HFFc6 (cell line): ENCODE data around the gene AGAP5. TPM values are rescaled to one million over a fixed set of nuclear protein-coding genes. Genes with fewer than 3 reads are reported as not detected.

Source experiments
- DNase-seq: peaks from one replicate; pipeline ENCODE4 v3.0.0-alpha.2; 2018
- H3K27ac Mint-ChIP-seq: 2 replicates; pipeline ENCODE4 v1.8.0; 2020; ENCODE audit warnings: mild to moderate bottlenecking, mixed read lengths
- H3K27me3 Mint-ChIP-seq: 2 replicates; pipeline ENCODE4 v1.8.0; 2021; ENCODE audit warnings: mild to moderate bottlenecking, moderate library complexity, mixed read lengths; ENCODE audit not compliant: insufficient read depth
- H3K36me3 Mint-ChIP-seq: 2 replicates; pipeline ENCODE4 v1.8.0; 2021; ENCODE audit warnings: low read depth, mixed read lengths
- H3K4me1 Mint-ChIP-seq: 2 replicates; pipeline ENCODE4 v1.8.0; 2020; ENCODE audit warnings: low read depth, mixed read lengths
- H3K4me3 Mint-ChIP-seq: 2 replicates; pipeline ENCODE4 v1.8.0; 2020; ENCODE audit warnings: mild to moderate bottlenecking, moderate library complexity, mixed read lengths
- H3K9me3 Mint-ChIP-seq: 2 replicates; pipeline ENCODE4 v1.8.0; 2020; ENCODE audit warnings: mild to moderate bottlenecking, mixed read lengths
- total RNA-seq, 6 experiments: library from RNA; stranded (reverse); fragmentation: NEBNext Ultra II Directional; extraction: Animal tissue kit (Norgen Biotek cat#: 25700); gene quantifications; 2 replicates in 1 of 6; 3 replicates in 5 of 6; pipeline ENCODE4 v1.2.3, GENCODE V29; 2021
- TF ChIP-seq, protein P1 (sequence below): fragments of 200-600 bp; sonication (generic); IDR thresholded peaks from 2 replicates; pipeline ENCODE4 v1.5.0; 2021; ENCODE audit warnings: antibody characterized with exemption, mild to moderate bottlenecking

Gene AGAP5
- total RNA-seq, 6 experiments from 2014 or later: 2.2 to 3.7 (median 2.8) TPM

DNA sequence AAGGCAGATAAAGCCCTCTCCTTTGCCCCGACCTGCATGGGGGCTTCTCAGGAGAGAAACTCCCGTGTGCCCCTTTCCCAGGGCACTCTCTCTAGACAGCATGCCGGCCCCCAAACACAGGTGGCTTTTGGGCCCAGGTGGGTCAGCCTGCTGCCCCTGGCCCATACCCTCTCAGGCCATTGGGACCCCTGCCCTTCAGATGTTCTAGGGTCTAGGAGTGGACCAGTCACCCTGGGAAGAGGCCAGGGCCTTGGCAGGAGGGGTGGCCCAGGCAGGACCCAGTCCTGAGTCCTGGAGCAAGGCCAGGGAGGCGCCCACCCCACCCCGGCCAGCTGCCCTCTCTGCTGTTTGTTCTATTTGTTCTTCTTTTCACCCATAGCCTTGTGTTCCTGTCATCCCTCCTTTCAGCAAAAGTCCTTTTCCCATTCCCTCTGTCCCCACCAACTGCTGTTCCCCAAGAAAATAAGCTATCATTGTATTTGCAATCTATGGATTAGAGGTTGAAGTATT, 36.9 kb upstream of the AGAP5 start:
- Mint-ChIP-seq H3K36me3 (peaks cover under 1% of the 10 kb centered on the region; the same call in 1 of the 2 replicates), H3K4me3 (no peak overlapping the region), H3K9me3 (no peaks in the 10 kb centered on the region), H3K4me1 (no peaks in the 10 kb centered on the region), H3K27ac (no peak overlapping the region), H3K27me3 (peaks cover 2% of the 10 kb centered on the region)
- TF ChIP-seq, protein P1, sequence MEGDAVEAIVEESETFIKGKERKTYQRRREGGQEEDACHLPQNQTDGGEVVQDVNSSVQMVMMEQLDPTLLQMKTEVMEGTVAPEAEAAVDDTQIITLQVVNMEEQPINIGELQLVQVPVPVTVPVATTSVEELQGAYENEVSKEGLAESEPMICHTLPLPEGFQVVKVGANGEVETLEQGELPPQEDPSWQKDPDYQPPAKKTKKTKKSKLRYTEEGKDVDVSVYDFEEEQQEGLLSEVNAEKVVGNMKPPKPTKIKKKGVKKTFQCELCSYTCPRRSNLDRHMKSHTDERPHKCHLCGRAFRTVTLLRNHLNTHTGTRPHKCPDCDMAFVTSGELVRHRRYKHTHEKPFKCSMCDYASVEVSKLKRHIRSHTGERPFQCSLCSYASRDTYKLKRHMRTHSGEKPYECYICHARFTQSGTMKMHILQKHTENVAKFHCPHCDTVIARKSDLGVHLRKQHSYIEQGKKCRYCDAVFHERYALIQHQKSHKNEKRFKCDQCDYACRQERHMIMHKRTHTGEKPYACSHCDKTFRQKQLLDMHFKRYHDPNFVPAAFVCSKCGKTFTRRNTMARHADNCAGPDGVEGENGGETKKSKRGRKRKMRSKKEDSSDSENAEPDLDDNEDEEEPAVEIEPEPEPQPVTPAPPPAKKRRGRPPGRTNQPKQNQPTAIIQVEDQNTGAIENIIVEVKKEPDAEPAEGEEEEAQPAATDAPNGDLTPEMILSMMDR: no peak
- no peak for DNase-seq

- Mint-ChIP-seq H3K27me3 (peaks cover 2% of the 10 kb centered on the region), H3K36me3 (peaks cover 4% of the 10 kb centered on the region), H3K4me1 (0 out of 2 replicates have a peak, but pooled peaks cover 4% of the 10 kb centered on the region), H3K4me3 (no peak overlapping the region), H3K27ac (no peak overlapping the region), H3K9me3 (no peaks in the 10 kb centered on the region)
- no peak for DNase-seq
- TF ChIP-seq, protein P1: no peak
Observed at GRCh38 chr10:73734028-73734720, 36.3 kb upstream of the AGAP5 start.

DNA sequence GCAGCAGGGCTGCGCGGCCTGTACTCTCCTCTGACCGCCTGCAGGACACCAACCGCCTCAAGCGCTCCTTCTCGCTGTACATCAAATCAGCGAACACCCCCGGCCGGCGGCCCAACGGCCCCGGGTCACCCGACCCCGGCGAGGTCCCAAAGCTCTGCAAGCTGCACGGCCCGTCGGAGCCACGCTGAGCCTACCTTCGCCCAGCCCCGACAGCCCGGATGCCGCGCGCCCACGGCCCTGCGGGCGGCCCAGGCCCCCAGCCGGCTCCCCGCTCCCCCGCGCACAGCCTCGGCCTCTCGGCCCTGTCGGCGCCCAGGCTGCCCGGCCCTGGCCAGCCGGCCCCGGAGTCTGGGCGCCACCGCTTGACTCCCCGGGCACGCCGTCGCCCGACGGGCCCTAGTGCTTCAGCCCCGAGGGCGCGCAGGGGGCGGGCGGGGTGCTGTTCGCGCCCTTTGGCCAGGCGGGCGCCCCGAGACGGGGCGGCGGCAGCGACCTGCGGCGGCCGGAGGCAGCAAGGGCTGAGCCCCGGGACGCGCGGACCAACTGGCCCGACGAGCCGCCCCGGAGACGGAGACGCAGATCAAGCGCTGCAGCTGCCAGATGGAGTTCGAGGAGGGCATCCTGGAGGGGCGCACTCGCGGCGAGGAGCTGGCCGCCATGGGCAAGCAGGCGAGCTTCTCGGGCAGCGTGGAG, 35.2 kb upstream of the AGAP5 start:
- Mint-ChIP-seq H3K4me3 (no peak overlapping the region), H3K27me3 (peaks cover 2% of the 10 kb centered on the region), H3K27ac (no peak overlapping the region), H3K4me1 (0 out of 2 replicates have a peak, but pooled peaks cover 4% of the 10 kb centered on the region), H3K9me3 (no peaks in the 10 kb centered on the region), H3K36me3 (peaks cover 4% of the 10 kb centered on the region)
- no peak for DNase-seq
- TF ChIP-seq, protein P1: no peak

- H3K9me3 Mint-ChIP-seq: no peaks in the 10 kb centered on the region
- H3K27ac Mint-ChIP-seq: peak overlapping the region; percentile 33; the same call in 1 of the 2 replicates
Observed at GRCh38 chr10:73732426-73732825, 34.5 kb upstream of the AGAP5 start.

DNA sequence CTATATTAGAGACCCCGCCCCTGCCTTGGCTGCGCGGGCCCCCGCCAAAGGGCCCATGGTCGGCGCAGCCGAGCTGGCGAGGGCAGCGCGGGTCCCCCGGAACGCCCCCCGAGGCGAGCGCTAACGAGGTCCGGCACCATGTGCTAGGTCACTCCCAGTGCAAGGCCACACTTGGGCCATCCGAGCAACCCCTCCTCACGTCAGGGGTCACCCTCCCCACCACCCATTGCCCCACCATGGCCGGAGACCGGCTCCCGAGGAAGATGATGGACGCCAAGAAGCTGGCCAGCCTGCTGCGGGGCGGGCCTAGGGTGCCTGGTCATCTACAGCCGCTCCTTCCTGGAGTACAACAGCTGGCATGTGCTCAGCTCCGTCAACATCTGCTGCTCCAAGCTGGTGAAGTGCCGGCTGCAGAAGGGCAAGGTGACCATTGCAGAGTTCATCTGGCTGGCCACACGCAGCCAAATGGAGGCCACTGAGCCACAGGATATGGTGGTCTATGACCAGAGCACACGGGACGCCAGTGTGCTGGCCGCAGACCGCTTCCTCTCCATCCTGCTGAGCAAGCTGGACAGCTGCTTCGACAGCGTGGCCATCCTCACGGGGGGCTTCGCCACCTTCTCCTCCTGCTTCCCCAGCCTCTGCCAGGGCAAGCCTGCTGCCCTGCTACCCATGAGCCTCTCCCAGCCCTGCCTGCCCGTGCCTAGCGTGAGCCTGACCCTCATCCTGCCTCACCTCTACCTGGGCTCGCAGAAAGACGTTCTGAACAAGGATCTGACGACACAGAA, 33.9 kb upstream of the AGAP5 start:
- no peaks in the 10 kb centered on the region for H3K9me3 Mint-ChIP-seq
- peak overlapping the region; percentile 33; the same call in 1 of the 2 replicates for H3K27ac Mint-ChIP-seq
- peaks cover 2% of the 10 kb centered on the region for H3K27me3 Mint-ChIP-seq
- 0 out of 2 replicates have a peak, but pooled peaks cover 4% of the 10 kb centered on the region for H3K4me1 Mint-ChIP-seq
- peak overlapping the region; percentile 55 for H3K4me3 Mint-ChIP-seq
- TF ChIP-seq, protein P1: no peak
- DNase-seq: no peak
- peaks cover 4% of the 10 kb centered on the region for H3K36me3 Mint-ChIP-seq

More at GRCh38 chr10:73732426-73732825, 34.5 kb upstream of the AGAP5 start:
- TF ChIP-seq, protein P1: no peak
- DNase-seq: no peak
- Mint-ChIP-seq H3K4me3 (peak overlapping the region; percentile 55), H3K4me1 (0 out of 2 replicates have a peak, but pooled peaks cover 4% of the 10 kb centered on the region), H3K36me3 (peaks cover 4% of the 10 kb centered on the region), H3K27me3 (peaks cover 2% of the 10 kb centered on the region)
